GM12878 (cell line): ENCODE data around the gene PTPRC. TPM values are rescaled to one million over a fixed set of nuclear protein-coding genes. Genes with fewer than 3 reads are reported as not detected.

Source experiments
- ATAC-seq: fragments of 200-7000 bp; cut with Tn5 transposase; 3 replicates; pipeline ENCODE4 v1.9.1; 2020; ENCODE audit warnings: mild to moderate bottlenecking, moderate library complexity
- BruUV-seq: library from RNA; stranded (reverse); fragments of 400-500 nt; replicated peaks from 2 replicates; lab custom pipeline; 2021; lab: Mats Ljungman, UMichigan
- CTCF ChIA-PET: fragments of 300-600 bp; sonication (Branson Sonifier 250); formaldehyde crosslinking; extraction: SDS; loops from one replicate; lab custom pipeline; 2021; ENCODE audit warnings: inconsistent platforms; lab: Yijun Ruan, JAX
- POLR2A ChIA-PET: fragments of 350-600 bp; formaldehyde crosslinking; extraction: SDS; loops from one replicate; lab custom pipeline; 2021; ENCODE audit warnings: inconsistent platforms; lab: Charles Lee
- RAD21 ChIA-PET: fragments of 300-600 bp; sonication (Branson Sonifier 250); formaldehyde crosslinking; loops from one replicate; lab custom pipeline; 2023; ENCODE audit warnings: antibody characterized with exemption; ENCODE audit not compliant: unreplicated experiment; lab: Charles Lee
- SMC1A ChIA-PET: fragments of 300-600 bp; sonication (Branson Sonifier 250); formaldehyde crosslinking; loops from one replicate; lab custom pipeline; 2023; ENCODE audit not compliant: unreplicated experiment, uncharacterized antibody; lab: Charles Lee
- DNase-seq: peaks from one replicate; pipeline ENCODE4 v3.0.0-alpha.2; 2011; ENCODE audit warnings: low read depth, low spot score
- FAIRE-seq: peaks from 3 replicates; lab custom pipeline; 2011; peaks lifted over from hg19 to GRCh38; lab: Jason Lieb, UNC
- H2AFZ ChIP-seq: 2 replicates; pipeline ENCODE4 v1.6.0; 2011; ENCODE audit warnings: low read depth, low read length, control low read depth; ENCODE audit not compliant: control insufficient read depth
- H3K27ac ChIP-seq: 2 replicates; pipeline ENCODE4 v1.5.1; 2011; ENCODE audit warnings: control low read depth; ENCODE audit not compliant: control insufficient read depth, insufficient read depth
- H3K27me3 ChIP-seq, 2 experiments: replicated peaks in 1 of 2; 2 replicates each; pipeline versions ENCODE4 v1.6.0 to v1.6.1; 2011; ENCODE audit warnings: low read length in 1 of 2; ENCODE audit not compliant: control insufficient read depth in 2 of 2, insufficient read depth in 2 of 2
- H3K36me3 ChIP-seq, 2 experiments: 2 replicates each; pipeline ENCODE4 v1.5.1; 2011; ENCODE audit warnings: low read length in 1 of 2; ENCODE audit not compliant: control insufficient read depth in 2 of 2, insufficient read depth in 2 of 2
- H3K4me1 ChIP-seq: 2 replicates; pipeline ENCODE4 v1.6.1; 2011; ENCODE audit warnings: mild to moderate bottlenecking, low read length, moderate library complexity, mixed read lengths; ENCODE audit not compliant: control insufficient read depth, insufficient read depth
- H3K4me2 ChIP-seq: 2 replicates; pipeline ENCODE4 v1.6.0; 2011; ENCODE audit warnings: control low read depth; ENCODE audit not compliant: control insufficient read depth, insufficient read depth
- H3K4me3 ChIP-seq: fragments of 200-600 bp; sonication (generic); 2 replicates; pipeline ENCODE4 v1.5.1; 2016
- H3K79me2 ChIP-seq: 2 replicates; pipeline ENCODE4 v1.6.0; 2011; ENCODE audit warnings: low read length; ENCODE audit not compliant: control insufficient read depth, insufficient read depth
- H3K9ac ChIP-seq: 2 replicates; pipeline ENCODE4 v1.8.0; 2011; ENCODE audit warnings: low read length, control low read depth, mixed read lengths; ENCODE audit not compliant: control insufficient read depth, insufficient read depth
- H3K9me3 ChIP-seq: replicated peaks from 3 replicates; pipeline ENCODE4 v1.5.1; 2011; ENCODE audit warnings: mild to moderate bottlenecking, low read length; ENCODE audit not compliant: control insufficient read depth, insufficient read depth
- H4K20me1 ChIP-seq: 2 replicates; pipeline ENCODE4 v1.6.0; 2011; ENCODE audit not compliant: control insufficient read depth, insufficient read depth
- ASH2L ChIP-seq: fragments of 300-600, 200-600 bp; sonication (generic); IDR thresholded peaks from 2 replicates; pipeline ENCODE4 v1.6.1; 2017; ENCODE audit warnings: low read depth, mild to moderate bottlenecking, borderline replicate concordance
- HDAC2 ChIP-seq: fragments of 200-600 bp; sonication (generic); IDR thresholded peaks from 2 replicates; pipeline ENCODE4 v1.6.1; 2017
- IRF4 ChIP-seq: IDR thresholded peaks from 2 replicates; pipeline ENCODE4 v1.6.1; 2011; ENCODE audit warnings: low read depth, low read length
- NR2C1 ChIP-seq: fragments of 450-650 bp; IDR thresholded peaks from 2 replicates; pipeline ENCODE4 v1.6.1; 2017; ENCODE audit warnings: antibody characterized with exemption, mild to moderate bottlenecking, moderate library complexity
- PML ChIP-seq: IDR thresholded peaks from 2 replicates; pipeline ENCODE4 v1.6.1; 2012; ENCODE audit warnings: low read length, inconsistent platforms
- POU2F2 ChIP-seq: IDR thresholded peaks from 3 replicates; pipeline ENCODE4 v1.6.1; 2011; ENCODE audit warnings: low read depth, mild to moderate bottlenecking, low read length, borderline replicate concordance
- TARDBP ChIP-seq: IDR thresholded peaks from 2 replicates; pipeline ENCODE4 v1.6.1; 2016; ENCODE audit warnings: borderline replicate concordance
- YY1 ChIP-seq: IDR thresholded peaks from 2 replicates; pipeline ENCODE4 v1.6.1; 2011; ENCODE audit warnings: low read depth, mild to moderate bottlenecking, low read length
- ZNF24 ChIP-seq: fragments of 450-650 bp; IDR thresholded peaks from 2 replicates; pipeline ENCODE4 v1.6.1; 2017; ENCODE audit warnings: antibody characterized with exemption, mild to moderate bottlenecking
- ZNF384 ChIP-seq: IDR thresholded peaks from 2 replicates; pipeline ENCODE4 v1.6.1; 2012; ENCODE audit warnings: low read depth, mild to moderate bottlenecking, low read length, improper control_type of control experiment, borderline replicate concordance
- WGBS: methylation state at CpG from one replicate; pipeline ENCODE4 v1.1.6; 2016; ENCODE audit warnings: low lambda C conversion rate; ENCODE audit not compliant: insufficient replicate concordance, insufficient coverage; ENCODE audit errors: missing lambda C conversion rate; 5-methylcytosine and 5-hydroxymethylcytosine counted together
- in situ Hi-C: fragments of 300-500 bp; cut with MboI; formaldehyde crosslinking; loops from 9 replicates; pipeline ENCODE4 v1.14.3; 2018; ENCODE audit warnings: mixed read lengths
- intact Hi-C: fragments of 100-400 bp; cut with micrococcal nuclease; formaldehyde crosslinking; loops from one replicate; pipeline ENCODE4 v1.14.2; 2022; ENCODE audit not compliant: unreplicated experiment
- polyA plus RNA-seq, 11 experiments: library from polyadenylated mRNA; depleted of rRNA in 4 of 11; unstranded in 6 of 11; stranded (reverse) in 5 of 11; fragments of >200 nt; fragmentation: Nextera tagmentation in 4 of 11; fragmentation: Illumina TruSeq in 1 of 11; extraction: Ambion mirVana in 4 of 11; extraction: Trizol in 1 of 11; gene quantifications; 1 replicate in 1 of 11; 2 replicates in 10 of 11; pipeline versions ENCODE4 v1.2.1 to v1.2.3, GENCODE V29; 2011 to 2016; ENCODE audit warnings: inconsistent platforms in 2 of 11, missing spikeins in 2 of 11, low read depth in 1 of 11
- total RNA-seq, 4 experiments: library from RNA; depleted of rRNA in 3 of 4; stranded (reverse); fragments of >200 nt in 3 of 4; fragmentation: Illumina TruSeq in 1 of 4; extraction: Trizol in 1 of 4; gene quantifications; 2 replicates each; pipeline versions ENCODE4 v1.2.1 to v1.2.3, GENCODE V29; 2013 to 2021
- TF ChIP-seq, protein P1 (sequence below): fragments of 450-650 bp; IDR thresholded peaks from 2 replicates; pipeline ENCODE4 v1.6.1; 2018; ENCODE audit warnings: borderline replicate concordance, mild to moderate bottlenecking; ENCODE audit not compliant: partially characterized antibody
- TF ChIP-seq, protein P2 (sequence below): fragments of 450-650 bp; IDR thresholded peaks from 2 replicates; pipeline ENCODE4 v1.6.1; 2017; ENCODE audit warnings: mild to moderate bottlenecking, low read depth, inconsistent platforms; ENCODE audit not compliant: poor library complexity, severe bottlenecking
- TF ChIP-seq, protein P3 (sequence below): IDR thresholded peaks from 2 replicates; pipeline ENCODE4 v1.6.1; 2011; ENCODE audit warnings: borderline replicate concordance, low read depth, mild to moderate bottlenecking, moderate library complexity, low read length; ENCODE audit not compliant: insufficient read depth, poor library complexity, severe bottlenecking

Gene PTPRC
- total and polyA plus RNA-seq, 10 of the 15 experiments (the other 5 are each of a cell fraction or from before 2014, with no cell fraction given), result 72.9 to 221 (median 118) TPM

DNA sequence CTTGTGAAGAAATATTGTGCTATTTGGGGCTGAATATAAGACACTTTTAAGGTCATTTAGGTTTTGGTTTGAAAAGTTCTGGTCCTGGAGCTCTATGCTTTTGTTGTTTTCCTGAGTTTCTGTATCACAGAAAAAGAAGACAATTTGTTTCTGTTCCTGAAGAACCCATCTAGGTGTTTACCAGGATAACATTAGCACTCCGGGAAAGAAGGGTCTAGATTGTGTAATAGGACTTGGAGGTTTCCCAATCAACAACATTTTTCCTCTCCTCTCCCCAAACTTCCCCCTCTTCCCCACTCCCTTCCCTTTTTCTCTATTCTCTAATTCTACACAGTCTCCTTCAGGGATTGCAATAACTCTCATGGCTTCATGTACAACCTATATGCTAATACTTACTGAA lies 78.7 kb downstream of the PTPRC start:
- intact Hi-C loops, result no loop called here
- no peaks in the 10 kb centered on the region for H3K9me3 ChIP-seq
- H3K9ac ChIP-seq, result no peak overlapping the region
- peaks cover 1 to 6% of the 10 kb centered on the region in 2 experiments; a peak in 1 of 4 replicates for H3K36me3 ChIP-seq
- no peak overlapping the region for H2AFZ ChIP-seq
- in situ Hi-C loops, result no loop called here
- 100% methylated on average over 1 of the region's 1 CpG for WGBS
- no peaks in the 10 kb centered on the region for H4K20me1 ChIP-seq
- DNase-seq (no peak), ATAC-seq (no peak), FAIRE-seq (no peak)
- TF ChIP-seq IRF4, result no peak
- ChIA-PET CTCF (interaction anchor here (0.7 to 1.7 kb wide), 4 partner anchors 11 to 32 kb away, joined by 3 to 4 read pairs (median 3); no protein-coding TSS in a partner anchor), RAD21 (no interaction called here), SMC1A (no interaction called here), POLR2A (no interaction called here)
- no peaks in the 10 kb centered on the region for H3K27me3 ChIP-seq
- BruUV-seq, result no TSS peak
- no peak overlapping the region for H3K4me3 ChIP-seq
- H3K79me2 ChIP-seq, result no peaks in the 10 kb centered on the region
- H3K4me2 ChIP-seq, result no peak overlapping the region
- H3K4me1 ChIP-seq, result no peaks in the 10 kb centered on the region
- no peak overlapping the region for H3K27ac ChIP-seq

DNA sequence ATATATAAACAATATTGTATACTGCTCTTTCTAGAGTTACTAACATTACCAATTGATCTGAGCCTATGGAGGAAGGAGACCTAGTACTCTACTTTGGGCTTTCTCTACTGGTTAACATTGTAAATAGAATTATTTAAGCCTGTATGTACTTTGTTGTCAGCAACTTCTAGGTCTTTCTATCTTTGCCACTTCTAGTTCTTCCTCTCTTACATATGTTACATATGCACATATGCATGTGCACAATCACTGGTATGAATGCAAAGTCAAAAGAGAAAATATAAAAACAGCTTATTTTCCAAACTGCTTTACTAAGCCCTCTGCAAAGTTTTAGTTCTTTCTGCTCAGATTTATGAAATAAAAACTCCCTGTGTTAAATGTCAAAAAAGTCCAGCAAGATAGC lies 84.3 kb downstream of the PTPRC start:
- FAIRE-seq, result no peak
- no peak overlapping the region for H3K27ac ChIP-seq
- H3K4me3 ChIP-seq, result no peak overlapping the region
- no TSS peak for BruUV-seq
- ChIA-PET POLR2A (no interaction called here), CTCF (interaction anchor here (1.3 kb wide), 1 partner anchor 9 kb away, joined by 3 read pairs; no protein-coding TSS in a partner anchor), SMC1A (interaction anchor here (0.6 to 2.0 kb wide), 5 partner anchors 9 to 102 kb away, joined by 3 to 7 read pairs (median 3); no protein-coding TSS in a partner anchor), RAD21 (no interaction called here)
- no peak overlapping the region for H3K4me2 ChIP-seq
- no peaks in the 10 kb centered on the region for H3K9me3 ChIP-seq
- no peaks in the 10 kb centered on the region for H3K4me1 ChIP-seq
- ATAC-seq, result no peak
- H3K27me3 ChIP-seq, result no peaks in the 10 kb centered on the region
- no peak for DNase-seq
- no peaks in the 10 kb centered on the region for H3K79me2 ChIP-seq
- intact Hi-C loops (no loop called here), in situ Hi-C loops (no loop called here)
- H4K20me1 ChIP-seq, result no peaks in the 10 kb centered on the region
- no peak overlapping the region for H3K9ac ChIP-seq
- H3K36me3 ChIP-seq, result peaks cover 1 to 13% of the 10 kb centered on the region in 2 experiments; a peak in 2 of 4 replicates
- no peak overlapping the region for H2AFZ ChIP-seq
- no peak for TF ChIP-seq POU2F2
- TF ChIP-seq TARDBP, result no peak
- TF ChIP-seq PML, result no peak
- no peak for TF ChIP-seq HDAC2
- no peak for TF ChIP-seq ZNF24
- TF ChIP-seq, protein P1, sequence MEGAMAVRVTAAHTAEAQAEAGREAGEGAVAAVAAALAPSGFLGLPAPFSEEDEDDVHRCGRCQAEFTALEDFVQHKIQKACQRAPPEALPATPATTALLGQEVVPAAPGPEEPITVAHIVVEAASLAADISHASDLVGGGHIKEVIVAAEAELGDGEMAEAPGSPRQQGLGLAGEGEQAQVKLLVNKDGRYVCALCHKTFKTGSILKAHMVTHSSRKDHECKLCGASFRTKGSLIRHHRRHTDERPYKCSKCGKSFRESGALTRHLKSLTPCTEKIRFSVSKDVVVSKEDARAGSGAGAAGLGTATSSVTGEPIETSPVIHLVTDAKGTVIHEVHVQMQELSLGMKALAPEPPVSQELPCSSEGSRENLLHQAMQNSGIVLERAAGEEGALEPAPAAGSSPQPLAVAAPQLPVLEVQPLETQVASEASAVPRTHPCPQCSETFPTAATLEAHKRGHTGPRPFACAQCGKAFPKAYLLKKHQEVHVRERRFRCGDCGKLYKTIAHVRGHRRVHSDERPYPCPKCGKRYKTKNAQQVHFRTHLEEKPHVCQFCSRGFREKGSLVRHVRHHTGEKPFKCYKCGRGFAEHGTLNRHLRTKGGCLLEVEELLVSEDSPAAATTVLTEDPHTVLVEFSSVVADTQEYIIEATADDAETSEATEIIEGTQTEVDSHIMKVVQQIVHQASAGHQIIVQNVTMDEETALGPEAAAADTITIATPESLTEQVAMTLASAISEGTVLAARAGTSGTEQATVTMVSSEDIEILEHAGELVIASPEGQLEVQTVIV, result no peak
- TF ChIP-seq ASH2L, result no peak
- TF ChIP-seq ZNF384, result no peak
- TF ChIP-seq, protein P2, sequence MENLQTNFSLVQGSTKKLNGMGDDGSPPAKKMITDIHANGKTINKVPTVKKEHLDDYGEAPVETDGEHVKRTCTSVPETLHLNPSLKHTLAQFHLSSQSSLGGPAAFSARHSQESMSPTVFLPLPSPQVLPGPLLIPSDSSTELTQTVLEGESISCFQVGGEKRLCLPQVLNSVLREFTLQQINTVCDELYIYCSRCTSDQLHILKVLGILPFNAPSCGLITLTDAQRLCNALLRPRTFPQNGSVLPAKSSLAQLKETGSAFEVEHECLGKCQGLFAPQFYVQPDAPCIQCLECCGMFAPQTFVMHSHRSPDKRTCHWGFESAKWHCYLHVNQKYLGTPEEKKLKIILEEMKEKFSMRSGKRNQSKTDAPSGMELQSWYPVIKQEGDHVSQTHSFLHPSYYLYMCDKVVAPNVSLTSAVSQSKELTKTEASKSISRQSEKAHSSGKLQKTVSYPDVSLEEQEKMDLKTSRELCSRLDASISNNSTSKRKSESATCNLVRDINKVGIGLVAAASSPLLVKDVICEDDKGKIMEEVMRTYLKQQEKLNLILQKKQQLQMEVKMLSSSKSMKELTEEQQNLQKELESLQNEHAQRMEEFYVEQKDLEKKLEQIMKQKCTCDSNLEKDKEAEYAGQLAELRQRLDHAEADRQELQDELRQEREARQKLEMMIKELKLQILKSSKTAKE, result no peak
- no peak for TF ChIP-seq YY1
- TF ChIP-seq NR2C1, result no peak
- TF ChIP-seq, protein P3, sequence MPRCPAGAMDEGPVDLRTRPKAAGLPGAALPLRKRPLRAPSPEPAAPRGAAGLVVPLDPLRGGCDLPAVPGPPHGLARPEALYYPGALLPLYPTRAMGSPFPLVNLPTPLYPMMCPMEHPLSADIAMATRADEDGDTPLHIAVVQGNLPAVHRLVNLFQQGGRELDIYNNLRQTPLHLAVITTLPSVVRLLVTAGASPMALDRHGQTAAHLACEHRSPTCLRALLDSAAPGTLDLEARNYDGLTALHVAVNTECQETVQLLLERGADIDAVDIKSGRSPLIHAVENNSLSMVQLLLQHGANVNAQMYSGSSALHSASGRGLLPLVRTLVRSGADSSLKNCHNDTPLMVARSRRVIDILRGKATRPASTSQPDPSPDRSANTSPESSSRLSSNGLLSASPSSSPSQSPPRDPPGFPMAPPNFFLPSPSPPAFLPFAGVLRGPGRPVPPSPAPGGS, result no peak
